T-cell (primary cell): ENCODE data around the gene KDM4B. TPM values are rescaled to one million over a fixed set of nuclear protein-coding genes. Genes with fewer than 3 reads are reported as not detected.

Experiments
- ATAC-seq, 4 experiments: fragments of 200-7000 bp in 3 of 4; fragments of 150-1000 bp in 1 of 4; cut with Tn5 transposase; replicated peaks in 1 of 4; 1 replicate in 3 of 4; 2 replicates in 1 of 4; pipeline ENCODE4 v1.10.0; 2021; ENCODE audit warnings: moderate library complexity in 3 of 4, mild to moderate bottlenecking in 2 of 4, moderate number of reproducible peaks in 1 of 4
- CTCF ChIA-PET, 2 donors: fragments of 300-600 bp; sonication (Branson Sonifier 250); formaldehyde crosslinking; loops; one replicate each; lab custom pipeline; 2022; ENCODE audit warnings: antibody characterized with exemption in 2 of 2; lab: Charles Lee
- POLR2A ChIA-PET, 2 donors: fragments of 300-600 bp; sonication (Branson Sonifier 250); formaldehyde crosslinking; loops; one replicate each; lab custom pipeline; 2022; ENCODE audit warnings: antibody characterized with exemption in 2 of 2; lab: Charles Lee
- DNase-seq, 35 experiments: peaks; one replicate each; pipeline versions ENCODE4 v3.0.0 to v3.0.0-alpha.2; 2013 to 2023
- H3K27ac ChIP-seq: one replicate; pipeline ENCODE4 v1.5.1; 2013; ENCODE audit warnings: low read length
- H3K27me3 ChIP-seq, 2 experiments: replicated peaks in 1 of 2; 1 replicate in 1 of 2; 2 replicates in 1 of 2; pipeline versions ENCODE4 v1.6.1 to v1.7.0; 2013; ENCODE audit warnings: low read length in 1 of 2, mixed read lengths in 1 of 2; ENCODE audit not compliant: control insufficient read depth in 2 of 2, insufficient read depth in 2 of 2; ENCODE audit errors: extremely low read depth in 1 of 2
- H3K36me3 ChIP-seq, 2 donors: 1 replicate in 1 of 2; 2 replicates in 1 of 2; pipeline versions ENCODE4 v1.6.1 to v1.7.0; 2013; ENCODE audit warnings: low read length in 1 of 2; ENCODE audit not compliant: control insufficient read depth in 2 of 2, insufficient read depth in 1 of 2; ENCODE audit errors: extremely low read depth in 1 of 2
- H3K4me1 ChIP-seq, 2 experiments: 1 replicate in 1 of 2; 2 replicates in 1 of 2; pipeline versions ENCODE4 v1.6.1 to v1.7.0; 2013; ENCODE audit warnings: low read length in 2 of 2, mixed read lengths in 1 of 2; ENCODE audit not compliant: insufficient read depth in 2 of 2, control insufficient read depth in 1 of 2; ENCODE audit errors: extremely low read depth in 1 of 2
- H3K4me3 ChIP-seq, 2 donors: 1 replicate in 1 of 2; 2 replicates in 1 of 2; pipeline versions ENCODE4 v1.5.1 to v1.7.0; 2013; ENCODE audit warnings: mild to moderate bottlenecking in 2 of 2, low read length in 1 of 2, moderate library complexity in 1 of 2; ENCODE audit not compliant: control insufficient read depth in 1 of 2; ENCODE audit errors: extremely low read depth in 1 of 2
- H3K9me3 ChIP-seq: 2 replicates; pipeline ENCODE4 v1.7.0; 2013
- H3K27ac Mint-ChIP-seq, 2 donors: one replicate each; pipeline ENCODE4 v1.8.0; 2020 to 2021; ENCODE audit warnings: mild to moderate bottlenecking in 2 of 2, mixed read lengths in 2 of 2
- H3K27me3 Mint-ChIP-seq, 2 donors: one replicate each; pipeline ENCODE4 v1.8.0; 2021 to 2022; ENCODE audit warnings: mixed read lengths in 2 of 2
- H3K36me3 Mint-ChIP-seq: one replicate; pipeline ENCODE4 v1.8.0; 2021; ENCODE audit warnings: mixed read lengths
- H3K4me1 Mint-ChIP-seq, 3 donors: one replicate each; pipeline ENCODE4 v1.8.0; 2020 to 2022; ENCODE audit warnings: mixed read lengths in 3 of 3, mild to moderate bottlenecking in 1 of 3
- H3K4me3 Mint-ChIP-seq, 3 donors: one replicate each; pipeline ENCODE4 v1.8.0; 2020 to 2022; ENCODE audit warnings: mild to moderate bottlenecking in 3 of 3, mixed read lengths in 3 of 3, moderate library complexity in 3 of 3
- H3K9me3 Mint-ChIP-seq, 3 donors: one replicate each; pipeline ENCODE4 v1.8.0; 2020 to 2022; ENCODE audit warnings: mixed read lengths in 3 of 3
- WGBS: methylation state at CpG from one replicate; pipeline ENCODE4 v1.1.5; 2013; ENCODE audit warnings: missing lambda C conversion rate; ENCODE audit not compliant: insufficient coverage; 5-methylcytosine and 5-hydroxymethylcytosine counted together
- total RNA-seq, 35 experiments: library from RNA in 6 of 35; stranded (reverse) in 6 of 35; fragments of 120-200 nt in 1 of 35; gene quantifications; one replicate each; pipeline versions ENCODE4 v1.2.1 to v1.2.4 and lab custom pipeline; 2013 to 2026

Gene KDM4B
- total RNA-seq, 5 donors from 2014 or later (not counting 1 experiment from before 2014, with no cell fraction given), result 44.6 to 59.2 (median 47.8) TPM

- Histone ChIP-seq H3K36me3 (peaks cover 4 to 12% of the 10 kb centered on the region in 2 donors), H3K9me3 (no peaks in the 10 kb centered on the region), H3K27me3 (no peaks in the 10 kb centered on the region), H3K4me1 (peaks cover 14 to 60% of the 10 kb centered on the region in 2 experiments), H3K4me3 (no peak overlapping the region), H3K27ac (no peak overlapping the region)
- WGBS, result 80% methylated on average over 21 of the region's 26 CpGs
- Mint-ChIP-seq H3K36me3 (peaks cover 10% of the 10 kb centered on the region), H3K4me3 (no peak overlapping the region), H3K4me1 (peaks cover 36 to 46% (median 38%) of the 10 kb centered on the region in 3 donors), H3K27ac (no peak overlapping the region), H3K27me3 (no peaks in the 10 kb centered on the region), H3K9me3 (no peaks in the 10 kb centered on the region)
- CTCF ChIA-PET, result no interaction called here
- ATAC-seq, result no peak
- POLR2A ChIA-PET, result no interaction called here
- peak in 2 of 35 experiments; percentile 29 to 41 for DNase-seq
Measured at GRCh38 chr19:5126498-5127223, 157.7 kb downstream of the KDM4B start.

- CTCF ChIA-PET, result no interaction called here
- Mint-ChIP-seq H3K4me3 (no peak overlapping the region), H3K36me3 (peaks cover 3% of the 10 kb centered on the region), H3K9me3 (no peaks in the 10 kb centered on the region), H3K4me1 (peaks cover 36 to 45% (median 37%) of the 10 kb centered on the region in 3 donors), H3K27me3 (no peaks in the 10 kb centered on the region), H3K27ac (no peak overlapping the region)
- no peaks in the 10 kb centered on the region for H3K9me3 ChIP-seq
- H3K4me1 ChIP-seq, result peaks cover 16 to 67% of the 10 kb centered on the region in 2 experiments
- no peak overlapping the region for H3K4me3 ChIP-seq
- WGBS, result 67% methylated on average over 4 of the region's 12 CpGs
- no peaks in the 10 kb centered on the region for H3K27me3 ChIP-seq
- POLR2A ChIA-PET, result no interaction called here
- peaks cover 3 to 4% of the 10 kb centered on the region in 2 donors for H3K36me3 ChIP-seq
- H3K27ac ChIP-seq, result no peak overlapping the region
- DNase-seq (no peak), ATAC-seq (no peak)
Measured at GRCh38 chr19:5127717-5128116, 158.8 kb downstream of the KDM4B start.

DNA sequence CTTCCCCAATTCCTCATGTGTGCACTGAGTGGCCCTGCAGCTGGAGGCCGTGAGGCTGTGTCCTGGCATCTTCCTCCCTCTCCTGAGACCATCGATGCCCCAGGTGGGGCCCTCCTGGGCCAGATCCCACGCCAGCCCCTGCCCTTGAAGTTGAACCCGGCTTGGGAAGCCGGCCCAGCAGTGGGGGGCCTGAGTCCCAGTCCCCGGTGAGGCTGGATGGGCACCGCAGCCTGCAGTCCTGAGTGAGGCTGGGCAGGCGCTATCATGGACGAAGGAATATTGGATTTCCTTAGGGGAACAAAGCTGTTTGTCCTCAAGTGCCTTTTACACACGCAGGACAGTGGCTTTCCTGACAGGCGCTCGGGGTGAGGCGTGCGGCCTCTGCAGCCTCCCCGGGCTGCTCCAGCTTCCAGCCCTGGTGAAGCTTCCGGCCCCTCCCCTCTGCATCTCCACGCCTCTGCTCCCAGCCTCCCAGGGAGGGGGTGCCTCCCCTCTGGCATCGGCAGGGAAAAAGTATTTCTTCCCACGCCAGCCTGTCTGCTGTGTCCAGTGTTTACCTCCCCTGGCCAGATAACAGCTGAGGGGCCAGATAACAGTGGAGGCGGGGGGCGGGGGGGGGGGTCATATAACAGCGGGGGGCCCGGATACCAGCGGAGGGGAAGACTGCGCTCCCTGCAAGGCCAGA, 159.5 kb downstream of the KDM4B start:
- ChIA-PET CTCF (interaction anchor here in 1 of 2 donors (0.6 kb wide), 1 partner anchor 18 kb away, joined by 4 read pairs; no protein-coding TSS in a partner anchor), POLR2A (no interaction called here)
- WGBS, result 87% methylated on average over 17 of the region's 25 CpGs
- H3K36me3 Mint-ChIP-seq, result peaks cover 3% of the 10 kb centered on the region
- H3K9me3 ChIP-seq, result no peaks in the 10 kb centered on the region
- H3K27me3 ChIP-seq, result no peaks in the 10 kb centered on the region
- H3K36me3 ChIP-seq, result peaks cover 2% of the 10 kb centered on the region in 2 donors
- no peaks in the 10 kb centered on the region for H3K27me3 Mint-ChIP-seq
- H3K27ac ChIP-seq, result no peak overlapping the region
- no peak for ATAC-seq
- no peak overlapping the region for H3K4me3 ChIP-seq
- peaks cover 16 to 71% of the 10 kb centered on the region in 2 experiments for H3K4me1 ChIP-seq
- H3K9me3 Mint-ChIP-seq, result no peaks in the 10 kb centered on the region
- peaks cover 37 to 43% (median 42%) of the 10 kb centered on the region in 3 donors for H3K4me1 Mint-ChIP-seq
- no peak overlapping the region for H3K27ac Mint-ChIP-seq
- H3K4me3 Mint-ChIP-seq, result no peak overlapping the region
- no peak for DNase-seq

DNA sequence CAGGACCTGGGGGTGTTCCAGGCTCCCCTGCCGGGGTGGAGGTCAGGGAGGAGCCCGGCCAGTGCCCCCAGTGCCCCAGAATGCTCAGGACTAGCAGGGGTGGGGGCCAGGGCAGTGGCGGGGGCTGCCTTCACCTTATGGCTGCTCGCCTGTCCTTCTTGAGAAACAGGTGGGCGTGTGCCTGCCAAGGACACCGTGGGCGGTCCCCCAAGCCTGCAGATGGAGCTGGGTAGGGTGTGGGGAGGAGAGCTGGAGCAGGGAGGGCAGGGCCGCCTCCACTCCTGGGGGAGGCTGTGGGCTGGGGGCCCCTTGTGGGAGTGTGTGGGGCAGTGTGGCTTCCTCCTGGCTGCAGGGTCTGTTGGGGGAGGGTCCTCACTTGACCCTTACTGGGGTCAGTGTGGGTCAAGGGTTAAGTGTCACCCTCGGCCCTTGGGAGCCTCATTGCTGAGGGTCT, 160.1 kb downstream of the KDM4B start:
- Mint-ChIP-seq H3K27me3 (no peaks in the 10 kb centered on the region), H3K36me3 (peaks cover 3% of the 10 kb centered on the region), H3K4me1 (peaks cover 37 to 46% (median 40%) of the 10 kb centered on the region in 3 donors), H3K9me3 (no peaks in the 10 kb centered on the region), H3K4me3 (no peak overlapping the region), H3K27ac (no peak overlapping the region)
- ATAC-seq, result no peak
- ChIA-PET CTCF (interaction anchor here in 1 of 2 donors (0.6 kb wide), 1 partner anchor 17 kb away, joined by 4 read pairs; no protein-coding TSS in a partner anchor), POLR2A (no interaction called here)
- Histone ChIP-seq H3K4me3 (no peak overlapping the region), H3K4me1 (peaks cover 16 to 71% of the 10 kb centered on the region in 2 experiments), H3K36me3 (peaks cover 0 to 5% of the 10 kb centered on the region in 2 donors), H3K27me3 (no peaks in the 10 kb centered on the region), H3K27ac (no peak overlapping the region), H3K9me3 (no peaks in the 10 kb centered on the region)
- DNase-seq, result no peak
- WGBS, result 80% methylated on average over 8 of the region's 9 CpGs

- Histone ChIP-seq H3K4me1 (peaks cover 16 to 71% of the 10 kb centered on the region in 2 experiments), H3K27ac (peak overlapping the region; percentile 96), H3K36me3 (peaks cover 0 to 5% of the 10 kb centered on the region in 2 donors), H3K4me3 (no peak overlapping the region), H3K9me3 (no peaks in the 10 kb centered on the region), H3K27me3 (no peaks in the 10 kb centered on the region)
- ChIA-PET POLR2A (no interaction called here), CTCF (no interaction called here)
- no peak for DNase-seq
- Mint-ChIP-seq H3K27ac (peak overlapping the region; percentile 78 to 97), H3K36me3 (peaks cover 7% of the 10 kb centered on the region), H3K27me3 (no peaks in the 10 kb centered on the region), H3K4me1 (peaks cover 34 to 49% (median 38%) of the 10 kb centered on the region in 3 donors), H3K9me3 (no peaks in the 10 kb centered on the region), H3K4me3 (peak overlapping the region; percentile 49 to 86 (median 66))
- WGBS, result 94% methylated on average over 12 of the region's 13 CpGs
- no peak for ATAC-seq
Measured at GRCh38 chr19:5129691-5130090, 160.8 kb downstream of the KDM4B start.

GRCh38 chr19:5130371-5131030, 161.6 kb downstream of the KDM4B start:
- Histone ChIP-seq H3K4me3 (peak overlapping the region; percentile 22 to 45), H3K36me3 (peaks cover 0 to 5% of the 10 kb centered on the region in 2 donors), H3K27ac (peak overlapping the region; percentile 96), H3K4me1 (peaks cover 16 to 64% of the 10 kb centered on the region in 2 experiments), H3K27me3 (no peaks in the 10 kb centered on the region), H3K9me3 (no peaks in the 10 kb centered on the region)
- peak overlapping the region; percentile 78 to 97 for H3K27ac Mint-ChIP-seq
- H3K36me3 Mint-ChIP-seq, result peaks cover 9% of the 10 kb centered on the region
- H3K4me1 Mint-ChIP-seq, result peaks cover 28 to 47% (median 30%) of the 10 kb centered on the region in 3 donors
- CTCF ChIA-PET, result no interaction called here
- peak; percentile 35 to 93 (median 77) for DNase-seq
- ATAC-seq, result peak; percentile 61 to 86 (median 66)
- H3K9me3 Mint-ChIP-seq, result no peaks in the 10 kb centered on the region
- H3K4me3 Mint-ChIP-seq, result peak overlapping the region; percentile 49 to 86 (median 66)
- H3K27me3 Mint-ChIP-seq, result no peaks in the 10 kb centered on the region
- POLR2A ChIA-PET, result no interaction called here
- 45% methylated on average over 17 of the region's 27 CpGs for WGBS
